IMR-90 (cell line): ENCODE results near the gene EXOC6B. TPM values are rescaled to one million over a fixed set of nuclear protein-coding genes. Genes with fewer than 3 reads are reported as not detected.

Experiments
- ATAC-seq: fragments of 200-7000 bp; cut with Tn5 transposase; 2 replicates; pipeline ENCODE4 v1.9.1; 2020; ENCODE audit warnings: low read depth, mild to moderate bottlenecking, moderate library complexity
- BruUV-seq: library from RNA; stranded (reverse); fragments of 400-500 nt; replicated peaks from 2 replicates; lab custom pipeline; 2021; lab: Mats Ljungman, UMichigan
- CTCF ChIA-PET: fragments of 300-600 bp; formaldehyde crosslinking; extraction: SDS; loops from one replicate; lab custom pipeline; 2021; ENCODE audit warnings: antibody characterized with exemption; lab: Yijun Ruan, JAX
- POLR2A ChIA-PET: fragments of 300-600 bp; sonication (Branson Sonifier 250); formaldehyde crosslinking; loops from one replicate; lab custom pipeline; 2022; ENCODE audit warnings: antibody characterized with exemption; ENCODE audit not compliant: unreplicated experiment; lab: Charles Lee
- DNase-seq: peaks from one replicate; pipeline ENCODE4 v3.0.0; 2013
- H2AFZ ChIP-seq: replicated peaks from 2 replicates; pipeline ENCODE3; 2013; ENCODE audit warnings: low read length, mild to moderate bottlenecking; ENCODE audit not compliant: poor library complexity
- H2AK5ac ChIP-seq: 2 replicates; pipeline ENCODE4 v1.6.1; 2013; ENCODE audit warnings: low read depth, low read length, inconsistent platforms
- H2AK9ac ChIP-seq: replicated peaks from 2 replicates; pipeline ENCODE3; 2013; ENCODE audit warnings: mild to moderate bottlenecking, low read depth, low read length, moderate library complexity; ENCODE audit not compliant: poor library complexity
- H2BK120ac ChIP-seq: 2 replicates; pipeline ENCODE4 v1.6.1; 2013; ENCODE audit warnings: low read depth, low read length, inconsistent platforms
- H2BK15ac ChIP-seq: 3 replicates; pipeline ENCODE4 v1.6.1; 2013; ENCODE audit warnings: low read depth, low read length, inconsistent platforms
- H2BK20ac ChIP-seq: 2 replicates; pipeline ENCODE4 v1.6.1; 2013; ENCODE audit warnings: low read depth, mild to moderate bottlenecking, inconsistent platforms, low read length, moderate library complexity
- H2BK5ac ChIP-seq: 2 replicates; pipeline ENCODE4 v1.6.1; 2013; ENCODE audit warnings: mild to moderate bottlenecking, low read depth, low read length, inconsistent platforms; ENCODE audit not compliant: poor library complexity, severe bottlenecking
- H3K14ac ChIP-seq: replicated peaks from 2 replicates; pipeline ENCODE4 v1.6.1; 2013; ENCODE audit warnings: low read depth, low read length, inconsistent platforms
- H3K18ac ChIP-seq: 2 replicates; pipeline ENCODE4 v1.6.1; 2013; ENCODE audit warnings: low read depth, low read length, control low read depth
- H3K23ac ChIP-seq: 2 replicates; pipeline ENCODE4 v1.6.1; 2013; ENCODE audit warnings: low read depth, low read length, inconsistent platforms
- H3K27ac ChIP-seq: 2 replicates; pipeline ENCODE4 v1.5.1; 2013; ENCODE audit warnings: mild to moderate bottlenecking, control low read depth, low read length; ENCODE audit not compliant: insufficient read depth
- H3K27me3 ChIP-seq: 2 replicates; pipeline ENCODE4 v1.6.1; 2013; ENCODE audit warnings: low read length; ENCODE audit not compliant: control insufficient read depth, insufficient read depth
- H3K36me3 ChIP-seq: 2 replicates; pipeline ENCODE4 v1.6.1; 2013; ENCODE audit warnings: low read length, mixed read lengths; ENCODE audit not compliant: control insufficient read depth, insufficient read depth
- H3K4ac ChIP-seq: 2 replicates; pipeline ENCODE4 v1.6.1; 2013; ENCODE audit warnings: low read depth, low read length, inconsistent platforms
- H3K4me1 ChIP-seq: 2 replicates; pipeline ENCODE4 v1.6.1; 2013; ENCODE audit warnings: low read length, mixed read lengths; ENCODE audit not compliant: control insufficient read depth, insufficient read depth
- H3K4me2 ChIP-seq: 2 replicates; pipeline ENCODE4 v1.6.1; 2013; ENCODE audit warnings: low read depth, mild to moderate bottlenecking, control low read depth, low read length, moderate library complexity
- H3K4me3 ChIP-seq: 2 replicates; pipeline ENCODE4 v1.5.1; 2013; ENCODE audit warnings: low read depth, mild to moderate bottlenecking, control low read depth, low read length, moderate library complexity; ENCODE audit not compliant: insufficient read depth
- H3K56ac ChIP-seq: 2 replicates; pipeline ENCODE4 v1.6.1; 2013; ENCODE audit warnings: low read length, inconsistent platforms; ENCODE audit not compliant: insufficient read depth; ENCODE audit errors: extremely low read depth
- H3K79me1 ChIP-seq, 2 experiments: 2 replicates each; pipeline ENCODE4 v1.6.1; 2013; ENCODE audit warnings: low read length in 2 of 2, inconsistent platforms in 1 of 2, low read depth in 1 of 2
- H3K9ac ChIP-seq: 2 replicates; pipeline ENCODE4 v1.6.1; 2013; ENCODE audit warnings: low read depth, low read length, control low read depth
- H3K9me1 ChIP-seq: 2 replicates; pipeline ENCODE4 v1.6.1; 2013; ENCODE audit warnings: low read length, inconsistent platforms; ENCODE audit not compliant: insufficient read depth
- H3K9me3 ChIP-seq: 2 replicates; pipeline ENCODE4 v1.6.1; 2013; ENCODE audit warnings: low read length; ENCODE audit not compliant: control insufficient read depth, insufficient read depth
- H4K20me1 ChIP-seq: 2 replicates; pipeline ENCODE4 v1.6.1; 2013; ENCODE audit warnings: low read length, inconsistent platforms; ENCODE audit not compliant: insufficient read depth
- H4K5ac ChIP-seq: 2 replicates; pipeline ENCODE4 v1.6.1; 2013; ENCODE audit warnings: mild to moderate bottlenecking, low read depth, low read length, control low read depth
- H4K8ac ChIP-seq, 2 experiments: 2 replicates each; pipeline ENCODE4 v1.6.1; 2013; ENCODE audit warnings: low read depth in 2 of 2, low read length in 2 of 2, control low read depth in 1 of 2, inconsistent platforms in 1 of 2
- H4K91ac ChIP-seq: 2 replicates; pipeline ENCODE4 v1.6.1; 2013; ENCODE audit warnings: low read depth, low read length, inconsistent platforms; ENCODE audit not compliant: insufficient read depth
- BHLHE40 ChIP-seq: fragments of 150-350 bp; IDR thresholded peaks from 2 replicates; pipeline ENCODE4 v1.6.1; 2016; ENCODE audit warnings: mild to moderate bottlenecking, low read depth, low read length
- CEBPB ChIP-seq: IDR thresholded peaks from 2 replicates; pipeline ENCODE4 v1.6.1; 2012; ENCODE audit warnings: low read depth, low read length, improper control_type of control experiment
- CHD1 ChIP-seq: IDR thresholded peaks from 2 replicates; pipeline ENCODE4 v1.6.1; 2012; ENCODE audit warnings: low read depth, low read length, improper control_type of control experiment
- FOS ChIP-seq: fragments of 150-350 bp; IDR thresholded peaks from 2 replicates; pipeline ENCODE4 v1.6.1; 2016; ENCODE audit warnings: low read depth, low read length
- MAFK ChIP-seq: IDR thresholded peaks from 2 replicates; pipeline ENCODE4 v1.6.1; 2012; ENCODE audit warnings: low read depth, low read length, improper control_type of control experiment
- MAZ ChIP-seq: IDR thresholded peaks from 2 replicates; pipeline ENCODE4 v1.6.1; 2012; ENCODE audit warnings: low read depth, mild to moderate bottlenecking, low read length, improper control_type of control experiment, moderate library complexity, borderline replicate concordance
- MXI1 ChIP-seq: IDR thresholded peaks from 2 replicates; pipeline ENCODE4 v1.6.1; 2012; ENCODE audit warnings: low read depth, mild to moderate bottlenecking, low read length, moderate library complexity, borderline replicate concordance
- NFE2L2 ChIP-seq: fragments of 150-350 bp; IDR thresholded peaks from 2 replicates; pipeline ENCODE4 v1.6.1; 2016; ENCODE audit warnings: low read depth, mild to moderate bottlenecking, low read length
- POLR2A ChIP-seq: IDR thresholded peaks from 2 replicates; pipeline ENCODE4 v1.6.1; 2012; ENCODE audit warnings: mild to moderate bottlenecking, low read depth, low read length
- RAD21 ChIP-seq: IDR thresholded peaks from 2 replicates; pipeline ENCODE4 v1.6.1; 2012; ENCODE audit warnings: low read length, improper control_type of control experiment
- RCOR1 ChIP-seq: IDR thresholded peaks from 2 replicates; pipeline ENCODE4 v1.6.1; 2012; ENCODE audit warnings: mild to moderate bottlenecking, low read length, improper control_type of control experiment; ENCODE audit not compliant: insufficient replicate concordance
- RFX5 ChIP-seq: IDR thresholded peaks from 2 replicates; pipeline ENCODE4 v1.8.0; 2012; ENCODE audit warnings: low read depth, mild to moderate bottlenecking, low read length, moderate library complexity
- SMC3 ChIP-seq: fragments of 150-350 bp; IDR thresholded peaks from 2 replicates; pipeline ENCODE4 v1.6.1; 2016; ENCODE audit warnings: low read depth, mild to moderate bottlenecking, antibody characterized with exemption, low read length, moderate library complexity
- WGBS, 2 experiments: methylation state at CpG; one replicate each; pipeline versions ENCODE4 v1.1.5 to v1.1.7; 2013; ENCODE audit warnings: missing lambda C conversion rate in 2 of 2; ENCODE audit not compliant: insufficient read length in 1 of 2; ENCODE audit errors: extremely low coverage in 2 of 2; 5-methylcytosine and 5-hydroxymethylcytosine counted together
- dilution Hi-C: fragments of 300-500 bp; cut with HindIII; formaldehyde crosslinking; loops from one replicate; pipeline ENCODE4 v1.14.3; 2018; ENCODE audit warnings: low sequenced_read_pairs; ENCODE audit not compliant: unreplicated experiment
- in situ Hi-C: fragments of 300-500 bp; cut with MboI; formaldehyde crosslinking; loops from 3 replicates; pipeline ENCODE4 v1.14.3; 2019; ENCODE audit warnings: low sequenced_read_pairs, inconsistent platforms, mixed read lengths
- intact Hi-C: fragments of 100-400 bp; cut with micrococcal nuclease; formaldehyde crosslinking; loops from 2 replicates; pipeline ENCODE4 v1.10.0; 2022
- polyA plus RNA-seq, 3 experiments: library from polyadenylated mRNA; depleted of rRNA; stranded (reverse); fragments of >200 nt; gene quantifications; 2 replicates each; pipeline ENCODE4 v1.2.3, GENCODE V29; 2012; ENCODE audit warnings: low replicate concordance in 1 of 3
- total RNA-seq: library from RNA; depleted of rRNA; stranded (reverse); fragments of >200 nt; gene quantifications from 2 replicates; pipeline ENCODE4 v1.2.3, GENCODE V29; 2012
- TF ChIP-seq, protein P1 (sequence below): fragments of 150-350 bp; IDR thresholded peaks from 2 replicates; pipeline ENCODE4 v1.6.1; 2016; ENCODE audit warnings: low read depth, mild to moderate bottlenecking, low read length, moderate library complexity, borderline replicate concordance
- TF ChIP-seq, protein P2 (sequence below): conservative IDR thresholded peaks from 2 replicates; pipeline ENCODE4 v1.5.1; 2012; ENCODE audit warnings: mild to moderate bottlenecking, low read depth, low read length, improper control_type of control experiment
- TF ChIP-seq, protein P3 (sequence below): fragments of 150-350 bp; IDR thresholded peaks from 2 replicates; pipeline ENCODE4 v1.6.1; 2017; ENCODE audit warnings: mild to moderate bottlenecking, antibody characterized with exemption, low read length, low read depth

Gene EXOC6B
- total and polyA plus RNA-seq, 2 of the 4 experiments (the other 2 are of a cell fraction): 10.2 to 29.4 TPM

DNA sequence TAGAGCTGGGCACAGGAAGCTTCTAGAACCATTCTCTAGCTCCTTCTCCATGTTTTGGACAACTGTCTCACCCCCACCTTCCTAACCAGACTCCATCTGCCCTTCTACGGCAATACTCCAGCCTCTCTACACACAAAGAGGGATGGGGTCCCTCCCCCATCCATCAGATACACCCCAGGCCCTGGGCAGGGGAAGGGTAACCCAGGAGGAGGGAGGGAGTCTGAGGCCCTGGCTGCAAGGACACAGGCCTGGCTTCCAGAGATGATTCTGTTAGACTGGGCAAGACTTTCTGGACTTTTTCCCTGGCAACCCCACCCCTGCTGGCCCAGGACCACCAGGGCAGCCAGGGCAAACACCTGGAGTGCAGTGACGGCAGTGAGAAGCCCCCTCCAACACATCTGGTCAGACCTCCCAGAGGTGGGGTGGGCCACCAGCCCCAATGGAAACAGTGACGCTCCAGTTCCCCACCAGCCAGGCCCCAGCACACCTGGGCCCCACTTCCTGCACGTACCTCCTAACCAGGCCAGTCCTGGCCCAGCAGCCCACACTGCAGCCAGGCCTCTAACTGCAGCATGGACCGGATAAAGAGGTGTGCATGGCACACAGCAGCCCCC lies 684.7 kb downstream of the EXOC6B start:
- DNase-seq: no peak

More for the DNA sequence above, 684.7 kb downstream of the EXOC6B start:
- Histone ChIP-seq H4K5ac (no peak overlapping the region), H3K18ac (no peak overlapping the region), H3K4me3 (no peak overlapping the region), H3K27ac (no peak overlapping the region), H3K79me1 (no peaks in the 10 kb centered on the region), H2BK15ac (no peak overlapping the region), H4K91ac (no peak overlapping the region), H3K56ac (no peak overlapping the region), H2BK5ac (no peak overlapping the region), H3K23ac (no peak overlapping the region), H2BK120ac (no peak overlapping the region), H3K27me3 (peaks cover 57% of the 10 kb centered on the region), H4K20me1 (no peaks in the 10 kb centered on the region), H2AK5ac (no peak overlapping the region), H3K4ac (no peak overlapping the region), H3K9ac (no peak overlapping the region), H2AK9ac (no peak overlapping the region), H3K4me2 (no peak overlapping the region), H3K36me3 (no peaks in the 10 kb centered on the region), H2BK20ac (no peak overlapping the region), H3K9me3 (no peaks in the 10 kb centered on the region; the same call in 1 of the 2 replicates), H4K8ac (no peak overlapping the region), H3K14ac (no peak overlapping the region), H3K4me1 (peaks cover 3% of the 10 kb centered on the region; the same call in 1 of the 2 replicates), H3K9me1 (no peaks in the 10 kb centered on the region), H2AFZ (no peak overlapping the region)
- dilution Hi-C loops: no loop called here
- 80% methylated on average over 3 of the region's 5 CpGs; no CpG with 5 or more reads in 1 of the 2 experiments for WGBS, 2 experiments
- CTCF ChIA-PET: interaction anchor here (1.5 kb wide), 1 partner anchor 17 kb away, joined by 4 read pairs; no protein-coding TSS in a partner anchor
- in situ Hi-C loops: no loop called here
- TF ChIP-seq SMC3 (no peak), CHD1 (no peak), MAZ (no peak), CEBPB (no peak), BHLHE40 (no peak), MAFK (no peak), NFE2L2 (no peak), MXI1 (no peak), FOS (no peak), RFX5 (no peak), RAD21 (no peak), RCOR1 (no peak), POLR2A (no peak)
- TF ChIP-seq, protein P1, sequence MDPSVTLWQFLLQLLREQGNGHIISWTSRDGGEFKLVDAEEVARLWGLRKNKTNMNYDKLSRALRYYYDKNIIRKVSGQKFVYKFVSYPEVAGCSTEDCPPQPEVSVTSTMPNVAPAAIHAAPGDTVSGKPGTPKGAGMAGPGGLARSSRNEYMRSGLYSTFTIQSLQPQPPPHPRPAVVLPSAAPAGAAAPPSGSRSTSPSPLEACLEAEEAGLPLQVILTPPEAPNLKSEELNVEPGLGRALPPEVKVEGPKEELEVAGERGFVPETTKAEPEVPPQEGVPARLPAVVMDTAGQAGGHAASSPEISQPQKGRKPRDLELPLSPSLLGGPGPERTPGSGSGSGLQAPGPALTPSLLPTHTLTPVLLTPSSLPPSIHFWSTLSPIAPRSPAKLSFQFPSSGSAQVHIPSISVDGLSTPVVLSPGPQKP: no peak
- TF ChIP-seq, protein P2, sequence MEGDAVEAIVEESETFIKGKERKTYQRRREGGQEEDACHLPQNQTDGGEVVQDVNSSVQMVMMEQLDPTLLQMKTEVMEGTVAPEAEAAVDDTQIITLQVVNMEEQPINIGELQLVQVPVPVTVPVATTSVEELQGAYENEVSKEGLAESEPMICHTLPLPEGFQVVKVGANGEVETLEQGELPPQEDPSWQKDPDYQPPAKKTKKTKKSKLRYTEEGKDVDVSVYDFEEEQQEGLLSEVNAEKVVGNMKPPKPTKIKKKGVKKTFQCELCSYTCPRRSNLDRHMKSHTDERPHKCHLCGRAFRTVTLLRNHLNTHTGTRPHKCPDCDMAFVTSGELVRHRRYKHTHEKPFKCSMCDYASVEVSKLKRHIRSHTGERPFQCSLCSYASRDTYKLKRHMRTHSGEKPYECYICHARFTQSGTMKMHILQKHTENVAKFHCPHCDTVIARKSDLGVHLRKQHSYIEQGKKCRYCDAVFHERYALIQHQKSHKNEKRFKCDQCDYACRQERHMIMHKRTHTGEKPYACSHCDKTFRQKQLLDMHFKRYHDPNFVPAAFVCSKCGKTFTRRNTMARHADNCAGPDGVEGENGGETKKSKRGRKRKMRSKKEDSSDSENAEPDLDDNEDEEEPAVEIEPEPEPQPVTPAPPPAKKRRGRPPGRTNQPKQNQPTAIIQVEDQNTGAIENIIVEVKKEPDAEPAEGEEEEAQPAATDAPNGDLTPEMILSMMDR: no peak
- TF ChIP-seq, protein P3, sequence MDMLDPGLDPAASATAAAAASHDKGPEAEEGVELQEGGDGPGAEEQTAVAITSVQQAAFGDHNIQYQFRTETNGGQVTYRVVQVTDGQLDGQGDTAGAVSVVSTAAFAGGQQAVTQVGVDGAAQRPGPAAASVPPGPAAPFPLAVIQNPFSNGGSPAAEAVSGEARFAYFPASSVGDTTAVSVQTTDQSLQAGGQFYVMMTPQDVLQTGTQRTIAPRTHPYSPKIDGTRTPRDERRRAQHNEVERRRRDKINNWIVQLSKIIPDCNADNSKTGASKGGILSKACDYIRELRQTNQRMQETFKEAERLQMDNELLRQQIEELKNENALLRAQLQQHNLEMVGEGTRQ: no peak
- no peak for ATAC-seq
- POLR2A ChIA-PET: no interaction called here
- intact Hi-C loops: no loop called here
- BruUV-seq: no TSS peak
